NCI-H1694 treated with DMSO at 0.1 percent for 48 hours (cell line): ENCODE results near the gene TFDP1.
A peak's percentile ranks its signal among the peaks of the same experiment; 100 is the strongest.

Experiments
- DNase-seq: peaks from one replicate; lab custom pipeline; 2025; lab: John Stamatoyannopoulos, UW

Gene TFDP1

GRCh38 chr13:113634279-113635047 lies 49.9 kb downstream of the TFDP1 start:
- no peak for DNase-seq

DNA sequence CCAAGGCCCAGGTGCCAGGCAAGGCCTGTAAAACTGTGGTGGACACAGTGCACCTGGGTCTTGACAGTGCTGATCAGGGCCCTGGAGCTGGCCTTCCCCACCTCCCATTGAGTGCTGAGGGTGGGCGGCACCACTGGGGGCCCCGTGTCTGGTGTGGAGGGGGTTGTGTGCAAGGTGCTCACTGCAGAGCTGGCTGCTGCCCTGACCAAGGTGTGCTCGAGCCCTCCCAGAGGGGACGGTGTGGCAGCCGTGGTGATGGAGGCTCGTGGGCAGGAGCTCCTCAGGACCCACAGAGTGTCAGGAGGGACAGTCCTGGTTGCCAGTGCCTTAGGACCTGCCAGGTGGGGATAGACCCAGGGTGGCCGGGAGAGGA lies 50.5 kb downstream of the TFDP1 start:
- DNase-seq = no peak

DNA sequence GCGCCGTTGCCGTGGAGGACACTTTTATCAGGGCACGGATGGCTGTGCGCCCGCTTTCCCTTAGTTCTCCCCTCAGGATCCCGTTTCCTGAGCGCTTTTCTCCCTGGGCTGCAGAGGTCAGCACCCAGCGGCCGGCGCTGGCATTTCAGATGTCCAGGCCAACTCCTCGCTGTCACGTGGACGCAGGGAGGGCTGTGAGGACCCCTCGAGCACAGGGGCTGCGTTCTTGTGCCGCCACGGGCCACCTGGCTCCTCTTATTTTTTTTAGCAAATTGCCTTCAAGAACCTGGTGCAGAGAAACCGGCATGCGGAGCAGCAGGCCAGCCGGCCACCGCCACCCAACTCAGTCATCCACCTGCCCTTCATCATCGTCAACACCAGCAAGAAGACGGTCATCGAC lies 51.2 kb downstream of the TFDP1 start:
- no peak for DNase-seq

GRCh38 chr13:113636266-113636963 lies 51.9 kb downstream of the TFDP1 start:
- no peak for DNase-seq

GRCh38 chr13:113637262-113638160 lies 53.0 kb downstream of the TFDP1 start:
- no peak for DNase-seq

DNA sequence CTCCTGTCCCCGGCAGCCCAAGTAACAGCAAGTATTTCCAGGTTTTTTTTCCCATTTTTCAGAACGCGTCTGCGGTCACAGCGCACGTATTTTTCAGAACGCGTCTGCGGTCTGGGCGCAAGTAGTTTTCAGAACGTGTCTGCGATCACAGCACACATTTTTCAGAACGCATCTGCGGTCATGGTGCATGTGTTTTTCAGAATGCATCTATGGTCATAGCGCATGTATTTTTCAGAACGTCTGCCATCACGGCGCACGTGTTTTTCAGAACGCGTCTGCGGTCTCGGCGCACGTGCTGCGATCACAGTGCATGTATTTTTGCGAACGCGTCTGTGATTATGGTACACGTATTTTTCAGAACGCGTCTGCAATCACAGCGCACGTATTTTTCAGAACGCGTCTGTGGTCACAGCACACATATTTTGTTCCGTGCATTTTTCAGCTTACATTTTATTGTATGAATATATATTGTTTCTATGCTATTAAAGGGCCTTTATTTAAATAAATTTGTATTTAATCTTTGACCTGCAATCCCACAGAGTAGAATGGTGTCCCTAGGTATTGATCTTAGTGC lies 53.7 kb downstream of the TFDP1 start:
- DNase-seq = no peak

GRCh38 chr13:113638806-113639205 lies 54.3 kb downstream of the TFDP1 start:
- DNase-seq = no peak

- DNase-seq = no peak
Observed at GRCh38 chr13:113639616-113640262, 55.2 kb downstream of the TFDP1 start.

- no peak for DNase-seq
Observed at GRCh38 chr13:113641426-113641825, 56.9 kb downstream of the TFDP1 start.

GRCh38 chr13:113642563-113642962 lies 58.0 kb downstream of the TFDP1 start:
- no peak for DNase-seq

- DNase-seq = no peak
Observed at GRCh38 chr13:113643593-113643992, 59.0 kb downstream of the TFDP1 start.

DNA sequence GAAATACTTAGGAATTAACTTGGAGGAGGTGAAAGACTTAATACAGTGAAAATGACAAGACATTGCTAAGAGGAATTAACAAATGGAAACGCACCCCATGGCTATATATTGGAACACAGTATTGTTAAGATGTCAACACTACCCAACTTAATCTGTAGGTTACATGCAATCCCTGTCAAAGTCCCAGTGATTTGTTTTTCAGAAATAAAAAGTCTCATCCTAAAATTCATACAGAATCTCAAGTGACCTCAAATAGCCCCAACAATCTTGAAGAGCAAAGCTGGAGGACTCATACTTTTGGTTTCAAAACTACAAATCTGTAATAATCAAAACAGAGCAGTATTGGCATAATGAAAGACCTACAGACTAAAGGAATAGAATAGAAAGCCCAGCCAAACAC lies 60.2 kb downstream of the TFDP1 start:
- DNase-seq = no peak

DNA sequence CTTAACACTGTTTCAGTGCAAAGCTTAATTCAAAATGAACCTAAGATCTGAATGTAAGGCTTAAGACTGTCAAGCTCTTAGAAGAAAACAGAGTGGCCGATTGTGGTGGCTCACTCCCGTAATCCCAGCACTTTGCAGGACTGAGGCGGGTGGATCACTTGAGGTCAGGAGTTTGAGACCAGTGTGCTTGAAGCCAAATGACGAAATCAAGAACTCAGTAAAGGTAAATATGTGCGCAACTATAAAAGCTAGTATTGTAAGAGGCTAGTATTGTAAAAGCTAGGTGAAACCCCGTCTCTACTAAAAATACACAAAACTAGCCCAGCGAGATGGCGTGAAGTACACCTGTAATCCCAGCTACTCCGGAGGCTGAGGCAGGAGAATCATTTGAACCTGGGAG lies 60.8 kb downstream of the TFDP1 start:
- DNase-seq = no peak

- DNase-seq = no peak
Observed at GRCh38 chr13:113646376-113646775, 61.8 kb downstream of the TFDP1 start.

DNA sequence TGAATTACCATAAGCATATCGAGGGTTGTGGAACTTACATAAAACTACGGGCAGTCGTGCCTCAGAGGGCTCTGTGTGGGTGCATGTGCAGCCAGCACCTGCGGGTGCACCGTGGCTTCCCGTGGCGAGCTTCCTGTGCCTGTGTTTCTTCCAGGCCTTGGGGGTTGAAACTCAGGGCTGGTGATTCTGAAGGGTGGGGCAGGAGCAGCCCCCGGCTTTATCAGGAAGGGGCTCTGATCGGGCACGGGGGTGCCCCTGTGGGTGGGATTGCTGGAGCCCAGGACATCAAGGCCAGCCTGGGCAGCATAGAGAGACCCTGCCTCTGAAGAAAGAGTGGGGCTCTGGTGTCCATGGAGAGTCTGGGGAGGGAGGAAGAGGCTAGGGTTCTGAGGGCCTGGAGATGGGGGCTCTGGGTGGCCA lies 62.4 kb downstream of the TFDP1 start:
- DNase-seq = no peak

GRCh38 chr13:113647351-113648215 lies 63.0 kb downstream of the TFDP1 start:
- peak; percentile 87 for DNase-seq

DNA sequence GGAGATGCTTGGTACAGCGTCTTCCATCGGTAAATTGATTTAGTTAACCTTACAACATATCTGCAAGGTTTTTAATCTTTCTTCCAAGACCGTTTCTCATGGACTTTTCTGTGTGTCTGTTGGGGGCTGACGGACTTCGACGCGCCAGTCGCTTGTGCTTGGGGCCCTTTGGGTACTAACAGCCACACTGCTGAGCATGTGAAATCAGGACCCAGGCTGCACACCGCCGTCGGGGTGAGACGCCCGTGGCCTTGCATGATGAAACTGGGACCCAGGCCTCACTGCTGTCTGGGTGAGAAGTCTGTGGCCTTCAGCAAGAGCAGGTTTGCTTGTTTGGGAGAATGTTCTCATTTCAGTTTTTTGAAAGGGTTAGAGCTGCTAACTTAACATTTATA lies 63.7 kb downstream of the TFDP1 start:
- no peak for DNase-seq

GRCh38 chr13:113649212-113649611 lies 64.7 kb downstream of the TFDP1 start:
- DNase-seq = no peak

DNA sequence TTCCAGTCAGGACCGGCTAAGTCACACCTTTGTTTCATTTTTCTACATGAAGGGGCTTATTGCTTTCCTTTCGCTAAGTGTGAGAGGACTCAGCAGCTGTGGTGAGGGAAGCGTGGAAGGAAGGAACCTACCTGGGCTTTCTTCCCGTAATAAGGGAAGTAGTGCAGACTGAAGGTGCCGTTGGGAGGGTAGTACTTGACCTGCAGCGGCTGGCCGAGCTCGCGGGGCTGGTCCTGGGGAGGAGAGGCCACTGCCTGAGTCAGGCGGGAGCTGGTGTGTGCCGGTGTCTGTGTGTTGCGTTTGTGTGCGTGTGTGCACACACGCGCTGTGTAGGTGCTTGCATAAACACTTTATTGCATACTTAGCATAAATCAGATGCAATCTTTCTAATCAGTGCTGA lies 65.7 kb downstream of the TFDP1 start:
- DNase-seq = no peak

DNA sequence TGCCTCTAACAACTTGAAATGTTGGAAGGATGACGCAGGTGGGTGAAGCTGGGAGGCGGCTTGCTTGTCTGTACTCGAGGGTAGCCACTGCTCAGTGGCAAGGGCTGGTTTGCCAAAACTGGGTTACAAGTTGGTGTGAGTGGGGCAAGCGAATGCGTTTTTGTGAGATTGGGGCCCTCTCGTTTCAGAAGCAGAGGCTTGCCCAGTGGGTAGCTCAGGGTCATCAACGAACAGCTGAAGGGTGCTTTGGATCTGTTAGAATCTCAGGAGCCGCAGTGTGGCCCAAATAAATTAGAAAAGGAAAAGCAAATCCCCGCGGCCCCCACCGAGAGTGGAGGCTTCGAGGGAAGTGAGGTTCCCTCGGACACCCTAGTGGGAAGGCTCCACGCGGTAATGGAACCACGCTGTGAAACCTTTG lies 66.2 kb downstream of the TFDP1 start:
- no peak for DNase-seq
